IPS-NIHi11 (cell line): ENCODE results near the gene FADS2.

Experiments used
- DNase-seq: peaks from one replicate; pipeline ENCODE4 v3.0.0; 2012; ENCODE audit warnings: mixed read lengths, low spot score

Gene FADS2

GRCh38 chr11:61820174-61820573 lies 7.9 kb upstream of the FADS2 start:
- DNase-seq = no peak

- DNase-seq = peak; percentile 30
These were observed 1.1 kb upstream of the FADS2 start for GRCh38 chr11:61826930-61827570.

GRCh38 chr11:61828379-61828628 lies 204 bp downstream of the FADS2 start:
- no peak for DNase-seq

GRCh38 chr11:61828629-61829407 lies 718 bp downstream of the FADS2 start:
- peak; percentile 73 for DNase-seq

- no peak for DNase-seq
These were observed 1.7 kb downstream of the FADS2 start for GRCh38 chr11:61829806-61830205.

- no peak for DNase-seq
These were observed 2.4 kb downstream of the FADS2 start for GRCh38 chr11:61830237-61831105.

- no peak for DNase-seq
These were observed 4.1 kb downstream of the FADS2 start for GRCh38 chr11:61832207-61832606.

DNA sequence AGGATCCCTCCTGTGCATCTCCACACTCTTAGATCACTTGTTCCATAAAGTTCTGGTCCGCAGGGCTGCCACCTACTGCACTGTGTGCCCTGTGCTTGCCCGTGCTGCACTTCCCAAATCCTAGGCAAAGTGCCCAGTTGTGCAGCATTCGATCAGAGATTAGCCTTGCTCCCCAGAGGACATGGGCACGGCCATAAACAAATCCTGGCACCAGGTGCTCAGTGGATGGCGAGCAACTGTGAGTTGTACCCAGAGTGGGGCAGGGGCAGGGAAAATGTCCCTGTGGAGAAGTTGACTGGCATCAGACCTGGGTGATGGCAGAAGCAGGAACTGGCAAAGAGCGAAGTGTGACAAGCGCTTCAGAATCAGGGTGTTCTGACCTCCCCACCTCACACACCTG lies 4.7 kb downstream of the FADS2 start:
- DNase-seq = no peak

DNA sequence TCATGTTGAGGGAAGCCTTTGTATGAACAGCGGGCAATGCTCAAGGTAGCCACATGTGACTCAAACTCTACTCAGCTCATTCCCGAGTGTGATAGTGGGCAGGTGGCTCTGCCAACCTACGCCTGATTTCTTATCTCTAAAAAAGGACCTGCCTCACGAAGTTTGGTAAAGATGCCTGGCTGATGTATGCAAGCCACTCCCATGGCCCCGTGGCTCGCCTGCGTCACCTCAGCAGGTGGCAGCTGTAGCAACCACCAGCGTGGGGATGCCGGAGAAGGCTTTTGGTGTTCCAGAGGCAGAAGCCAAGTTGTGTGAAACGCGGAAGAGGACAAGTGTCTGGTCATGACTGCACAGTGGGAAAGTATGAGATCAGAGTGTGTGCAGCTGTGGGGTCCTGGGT lies 5.4 kb downstream of the FADS2 start:
- no peak for DNase-seq

- no peak for DNase-seq
These were observed 5.8 kb downstream of the FADS2 start for GRCh38 chr11:61833926-61834277.

GRCh38 chr11:61834278-61835048 lies 6.4 kb downstream of the FADS2 start:
- DNase-seq = peak; percentile 36

- no peak for DNase-seq
These were observed 8.1 kb downstream of the FADS2 start for GRCh38 chr11:61836193-61836592.

- DNase-seq = no peak
These were observed 9.4 kb downstream of the FADS2 start for GRCh38 chr11:61837411-61838005.

DNA sequence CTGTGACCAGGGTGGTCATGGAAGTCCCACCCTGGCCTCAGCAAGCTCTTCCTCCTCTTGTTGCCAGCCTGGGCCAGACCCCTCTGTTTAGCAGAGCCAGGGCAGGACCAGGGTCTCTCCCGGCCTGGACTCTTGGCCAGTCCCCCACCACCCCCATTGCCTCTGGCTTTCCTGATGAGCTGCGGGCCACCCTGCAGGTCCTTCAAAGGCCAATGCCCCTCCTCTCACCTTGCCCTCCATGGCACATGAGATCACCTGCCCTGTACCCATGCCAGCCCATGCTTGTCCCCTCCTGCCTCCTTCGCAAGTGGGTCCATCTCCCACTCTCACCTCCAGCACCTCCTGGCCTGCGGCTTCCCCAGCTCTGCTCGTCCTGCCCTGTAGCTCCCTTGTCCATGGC lies 10.4 kb downstream of the FADS2 start:
- no peak for DNase-seq

- no peak for DNase-seq
These were observed 10.8 kb downstream of the FADS2 start for GRCh38 chr11:61838921-61839320.

GRCh38 chr11:61839742-61840141 lies 11.6 kb downstream of the FADS2 start:
- DNase-seq = no peak

- no peak for DNase-seq
These were observed 12.3 kb downstream of the FADS2 start for GRCh38 chr11:61840371-61840770.

GRCh38 chr11:61841636-61842527 lies 13.8 kb downstream of the FADS2 start:
- DNase-seq = no peak

DNA sequence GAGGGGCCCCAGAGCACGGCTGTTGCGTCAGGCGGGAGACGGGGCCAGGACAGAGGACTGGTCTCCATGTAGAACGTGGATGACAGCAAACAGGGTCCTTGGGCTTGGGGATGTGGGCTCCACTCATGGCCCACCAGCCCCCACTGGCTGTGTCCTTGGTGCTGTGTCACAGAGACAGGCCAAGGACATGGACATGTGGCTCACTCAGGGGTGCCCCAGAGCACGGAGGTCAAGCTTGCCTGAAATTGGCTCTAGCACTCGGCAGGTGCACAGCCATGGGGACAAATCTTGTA lies 14.4 kb downstream of the FADS2 start:
- no peak for DNase-seq

DNA sequence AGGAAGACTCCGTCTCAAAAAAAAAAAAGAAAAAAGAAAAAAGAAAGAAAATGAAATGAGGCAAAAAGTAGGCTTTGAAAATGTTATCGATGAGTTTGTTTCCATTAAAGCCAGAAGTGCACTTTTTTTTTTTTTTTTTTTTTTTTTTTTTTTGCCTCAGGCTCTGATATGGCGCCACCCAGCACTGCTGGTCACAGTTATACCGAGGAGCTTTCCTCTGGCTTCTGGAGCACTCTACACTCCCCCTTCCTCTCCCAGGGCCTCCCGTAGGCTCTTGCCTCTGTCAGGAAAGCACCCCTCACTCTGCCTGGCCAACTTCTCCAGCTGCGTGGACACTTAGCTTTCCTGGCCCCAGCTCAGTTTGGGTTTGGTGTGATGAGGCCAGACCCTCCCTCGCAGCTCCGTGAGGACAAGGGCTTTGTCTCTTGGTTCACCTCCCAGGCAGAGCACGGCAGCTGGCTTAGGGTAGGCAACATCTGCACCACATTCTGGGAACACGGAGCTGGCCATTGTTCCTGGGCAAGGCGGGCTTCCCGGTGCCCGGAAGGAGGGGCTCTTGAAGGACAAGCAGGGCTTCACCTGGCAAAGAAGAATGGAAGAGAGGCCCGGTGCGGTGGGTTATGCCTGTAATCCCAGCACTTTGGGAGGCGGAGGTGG lies 16.9 kb downstream of the FADS2 start:
- no peak for DNase-seq
